Stimulated activated CD4-positive, alpha-beta T cell treated with anti-CD3 and anti-CD28 coated beads, Interleukin-15, amount 100 ng/mL, for 1 hour (primary cell): ENCODE data around the gene RDH5.
A peak's percentile ranks its signal among the peaks of the same experiment; 100 is the strongest.

Source experiments
- DNase-seq, 2 donors: peaks; one replicate each; pipeline ENCODE4 v3.0.0-alpha.2; 2020; ENCODE audit warnings: low read depth in 1 of 2, low spot score in 1 of 2

The RDH5 gene

DNA sequence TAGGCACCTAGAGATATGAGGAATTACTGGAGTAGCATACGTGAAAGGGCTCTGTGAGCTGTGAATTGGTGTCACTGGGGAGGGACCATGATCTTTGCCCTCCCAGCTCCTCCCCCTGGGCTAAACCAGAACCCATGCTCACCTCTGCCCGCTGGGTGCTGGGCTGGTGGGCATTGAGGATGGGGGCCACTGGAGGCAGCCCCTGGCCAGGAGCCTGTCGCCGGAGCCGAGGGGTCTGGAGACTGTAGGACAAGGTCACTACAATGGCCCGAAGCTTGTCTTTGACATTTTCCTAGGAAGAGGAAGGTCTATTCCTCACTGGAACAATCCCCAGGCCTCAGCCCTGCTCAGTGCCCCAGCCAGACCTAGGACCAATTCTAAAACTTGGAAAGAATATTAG is 24.1 kb upstream of the RDH5 start:
- no peak for DNase-seq

DNA sequence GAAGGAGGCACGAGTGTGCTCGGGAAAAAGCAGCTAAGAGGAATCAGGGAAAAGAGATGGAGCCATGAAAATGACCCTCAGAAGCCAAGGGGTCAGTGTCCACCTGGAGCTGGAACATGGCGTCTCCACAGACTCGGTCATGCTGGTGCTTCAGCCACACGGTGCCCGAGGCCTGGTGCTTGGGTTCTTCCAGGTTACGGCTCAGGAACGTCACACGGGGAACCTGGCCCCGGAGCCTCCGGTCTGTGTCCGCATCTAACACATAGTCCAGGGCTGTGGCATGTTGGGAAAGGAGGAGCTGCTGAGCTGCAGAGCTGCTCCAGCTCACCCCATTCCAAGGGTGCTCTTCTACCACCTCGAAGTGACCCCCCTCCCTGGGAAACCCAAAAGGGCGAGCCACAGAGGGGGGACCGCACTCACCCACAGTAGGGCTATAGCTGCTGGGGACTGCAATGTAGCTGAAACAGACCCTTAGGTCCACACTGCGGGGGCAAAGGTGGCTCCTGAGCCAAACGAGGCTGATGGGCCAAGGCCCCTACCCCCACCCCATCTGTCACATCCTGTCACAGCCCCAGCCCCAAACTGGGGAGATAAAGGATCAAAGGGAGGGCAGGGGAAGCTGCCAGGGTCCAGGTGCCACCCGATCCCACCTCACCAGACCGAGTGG is 23.3 kb upstream of the RDH5 start:
- DNase-seq: no peak

GRCh38 chr12:55697686-55698085 is 22.5 kb upstream of the RDH5 start:
- no peak for DNase-seq

GRCh38 chr12:55698241-55698955 is 21.8 kb upstream of the RDH5 start:
- DNase-seq: no peak

DNA sequence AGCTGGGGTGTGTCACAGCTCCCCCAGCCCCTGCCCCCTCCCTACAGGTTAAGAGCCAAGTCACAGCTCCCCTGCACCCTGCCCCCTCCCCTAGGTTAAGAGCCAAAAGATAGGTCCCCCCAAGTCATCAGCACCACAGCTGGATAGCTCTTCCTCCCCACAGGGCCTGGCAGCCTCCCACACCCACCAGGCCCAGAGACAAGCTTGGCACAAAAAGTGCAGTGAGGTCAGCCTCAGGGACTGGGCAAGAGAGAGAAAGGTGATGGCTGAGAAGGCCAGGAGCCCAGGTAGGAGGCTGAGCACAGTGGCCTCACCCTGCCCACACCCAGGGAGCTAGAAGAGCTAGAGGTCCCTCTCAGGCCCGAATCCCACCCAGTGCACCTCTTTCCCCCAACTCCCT is 21.2 kb upstream of the RDH5 start:
- no peak for DNase-seq

- no peak for DNase-seq
These were observed 20.6 kb upstream of the RDH5 start for GRCh38 chr12:55699471-55700055.

DNA sequence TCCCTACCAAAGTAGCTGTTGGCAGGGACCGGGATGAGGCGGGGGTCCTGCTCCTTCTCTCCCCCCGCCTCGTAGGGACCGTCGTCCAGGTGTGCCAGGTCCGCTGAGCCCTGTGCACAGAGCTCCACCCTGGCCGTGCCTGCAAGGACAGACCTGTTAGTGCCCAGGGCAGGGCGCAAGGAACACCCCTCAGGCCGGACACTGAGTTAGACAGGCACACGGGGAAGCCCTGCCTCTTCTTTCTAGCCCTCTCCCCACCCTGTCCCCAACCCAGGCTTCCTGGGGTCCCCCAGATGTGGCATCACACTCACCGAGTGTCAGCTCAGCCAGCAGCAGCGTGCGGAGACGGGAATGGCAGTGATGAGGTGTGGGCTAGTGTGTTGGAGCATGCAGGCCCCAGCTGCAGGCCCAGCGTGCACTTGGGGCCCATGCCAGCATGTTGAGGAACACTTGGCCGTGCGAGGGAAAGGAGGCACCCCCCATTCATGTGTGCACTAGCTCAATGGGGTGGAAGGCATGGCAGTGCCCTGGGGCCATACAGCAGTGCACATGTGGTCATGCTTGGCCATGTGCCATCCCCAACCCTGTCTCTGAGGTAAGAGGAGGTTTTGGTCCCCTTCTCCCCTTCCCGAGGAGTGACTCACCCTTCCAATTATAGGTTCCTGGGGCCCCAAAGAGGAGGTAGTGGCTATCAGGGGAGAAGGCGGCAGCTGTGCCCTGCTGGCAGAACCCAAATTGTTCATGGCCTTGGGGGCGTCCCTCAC is 19.8 kb upstream of the RDH5 start:
- no peak for DNase-seq

GRCh38 chr12:55702861-55703260 is 17.3 kb upstream of the RDH5 start:
- no peak for DNase-seq

- no peak for DNase-seq
These were observed 16.9 kb upstream of the RDH5 start for GRCh38 chr12:55703288-55703687.

- DNase-seq: no peak
These were observed 16.1 kb upstream of the RDH5 start for GRCh38 chr12:55703901-55704761.

- DNase-seq: no peak
These were observed 15.1 kb upstream of the RDH5 start for GRCh38 chr12:55704824-55705718.

DNA sequence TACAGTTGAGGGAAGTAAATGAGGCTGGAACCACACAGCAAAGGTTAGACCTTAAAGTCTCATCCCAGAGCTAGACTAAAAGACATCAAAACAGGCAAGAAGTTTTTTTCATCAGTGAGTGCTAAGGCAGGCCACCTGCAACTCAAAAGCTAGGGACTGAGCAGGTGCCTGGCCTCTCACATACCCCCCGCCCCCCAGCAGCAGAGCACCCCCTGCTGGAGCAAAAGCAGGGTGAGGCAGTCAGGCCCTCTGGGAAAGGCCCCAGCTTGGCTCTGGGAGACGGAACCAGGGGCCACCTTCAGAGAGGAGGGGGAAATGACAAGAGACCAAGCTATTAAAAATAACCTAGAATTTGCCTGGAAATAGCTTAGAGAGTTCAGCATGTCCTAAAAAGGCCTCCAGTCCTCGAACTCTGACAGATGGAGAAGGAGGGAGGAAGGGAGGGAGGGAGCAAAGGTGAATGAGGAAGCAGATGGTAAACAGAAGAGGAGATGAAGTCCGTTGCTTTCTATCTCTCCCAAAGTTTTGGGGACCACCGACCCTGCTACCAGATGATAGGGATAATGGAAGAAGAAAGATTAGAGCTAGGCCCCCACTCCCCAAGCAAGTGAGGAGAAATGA is 14.3 kb upstream of the RDH5 start:
- DNase-seq: no peak

DNA sequence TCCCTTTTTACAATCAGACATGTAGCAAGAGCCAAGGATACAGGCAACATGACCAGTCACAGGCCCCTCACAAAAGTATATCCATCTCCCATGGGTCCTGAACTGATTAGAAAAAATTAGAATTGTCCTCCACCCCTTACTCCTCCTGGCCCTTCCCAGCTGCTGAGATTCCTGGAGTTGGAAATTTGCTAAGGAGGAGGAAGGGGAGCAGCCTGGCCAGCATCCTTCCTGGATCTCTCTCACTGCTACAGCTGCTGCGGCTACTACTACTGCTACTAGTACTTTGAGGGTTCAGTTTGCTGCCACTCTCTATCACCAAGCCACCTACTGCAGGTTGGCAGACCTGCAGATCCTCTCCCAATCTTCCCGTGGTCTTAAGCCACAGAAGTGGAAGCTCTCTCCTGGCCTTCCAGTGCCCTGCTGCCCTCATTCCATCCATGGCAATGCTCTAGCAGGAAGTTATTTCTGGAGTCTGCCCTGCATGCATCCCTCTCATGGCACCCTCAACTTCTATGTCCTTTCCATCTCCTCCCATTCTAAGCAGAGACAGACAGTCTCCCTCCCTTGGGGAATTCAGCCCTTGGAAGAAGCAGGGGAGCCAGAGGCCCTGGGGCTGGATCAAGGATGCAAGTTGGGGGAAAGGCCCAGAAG is 13.5 kb upstream of the RDH5 start:
- no peak for DNase-seq

- DNase-seq: no peak
These were observed 12.9 kb upstream of the RDH5 start for GRCh38 chr12:55707219-55707671.

GRCh38 chr12:55707841-55708694 is 12.1 kb upstream of the RDH5 start, which contains the start of gene ITGA7:
TSS of gene ITGA7 (minus strand) at chr12:55707904. CDS start at chr12:55707682, 222 bp downstream.
- peak; percentile 42 to 61 for DNase-seq

GRCh38 chr12:55708695-55709233 is 11.4 kb upstream of the RDH5 start:
- no peak for DNase-seq

GRCh38 chr12:55711786-55712553 is 8.2 kb upstream of the RDH5 start:
- DNase-seq: no peak
